Measurements from ENCODE around the gene SYNJ2.

DNA sequence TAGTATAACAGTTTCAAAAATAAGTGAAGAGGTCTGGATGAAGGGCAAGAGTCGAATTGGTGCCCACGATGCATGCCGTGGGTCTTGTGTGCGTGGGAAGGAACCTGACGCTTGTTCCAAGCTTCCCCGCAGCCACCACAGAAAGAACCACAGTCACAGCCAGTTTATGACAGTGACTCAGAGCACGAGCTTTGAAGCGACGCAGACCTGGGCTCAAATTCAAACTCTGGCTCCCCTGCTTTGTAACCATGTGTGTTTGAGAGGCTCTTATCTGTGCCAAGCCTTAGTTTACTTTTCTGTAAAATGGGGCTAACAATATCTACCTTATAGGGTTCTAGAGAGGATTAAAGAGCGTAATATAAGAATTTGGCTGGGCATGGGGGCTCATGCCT is 65.5 kb downstream of the SYNJ2 start:
- TF ChIP-seq POLR2A (IDR thresholded peaks at IDR 0.05; ENCODE audit: low read depth, low read length) (no peak), POLR2AphosphoS5 (IDR thresholded peaks at IDR 0.05; ENCODE audit: low read depth, low read length) (no peak)

Measured in GM12891 (cell line).